ENCODE measurements around the gene HS3ST5.
"Not testable (repeated sequence)": the region's sequence is repeated elsewhere in the genome, so short reads cannot be mapped to it uniquely, and the experiment has no call there.

The HS3ST5 gene

GRCh38 chr6:114157848-114158247, 185.0 kb downstream of the HS3ST5 start:
- no peak for DNase-seq (ENCODE audit: low read depth in 2 of 2, low spot score in 1 of 2)

GRCh38 chr6:114155763-114156162, 187.1 kb downstream of the HS3ST5 start:
- DNase-seq (ENCODE audit: low read depth in 2 of 2, low spot score in 1 of 2), result no peak

- DNase-seq (ENCODE audit: low read depth in 2 of 2, low spot score in 1 of 2), result no peak
Observed at GRCh38 chr6:114154812-114155211, 188.0 kb downstream of the HS3ST5 start.

DNA sequence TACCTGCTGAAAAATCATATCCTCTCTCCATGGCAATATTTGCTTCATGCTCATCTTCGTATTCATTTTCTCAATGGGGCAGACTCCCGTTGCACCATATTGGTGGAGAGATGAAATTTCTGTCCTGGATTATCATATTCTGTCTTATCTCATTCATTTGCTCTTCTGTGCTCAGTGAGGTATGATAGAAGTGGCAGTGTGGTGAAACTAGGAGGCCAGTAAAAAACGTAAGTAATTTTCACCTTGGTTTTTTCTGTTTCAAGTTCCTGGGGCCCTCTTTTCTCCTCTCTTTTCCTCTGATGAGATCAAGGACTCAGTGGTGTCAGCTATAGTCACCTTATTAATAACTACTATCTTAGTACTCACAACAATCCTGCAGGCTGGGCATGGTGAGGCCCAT, 189.4 kb downstream of the HS3ST5 start:
- DNase-seq (ENCODE audit: low read depth in 2 of 2, low spot score in 1 of 2), result no peak

DNA sequence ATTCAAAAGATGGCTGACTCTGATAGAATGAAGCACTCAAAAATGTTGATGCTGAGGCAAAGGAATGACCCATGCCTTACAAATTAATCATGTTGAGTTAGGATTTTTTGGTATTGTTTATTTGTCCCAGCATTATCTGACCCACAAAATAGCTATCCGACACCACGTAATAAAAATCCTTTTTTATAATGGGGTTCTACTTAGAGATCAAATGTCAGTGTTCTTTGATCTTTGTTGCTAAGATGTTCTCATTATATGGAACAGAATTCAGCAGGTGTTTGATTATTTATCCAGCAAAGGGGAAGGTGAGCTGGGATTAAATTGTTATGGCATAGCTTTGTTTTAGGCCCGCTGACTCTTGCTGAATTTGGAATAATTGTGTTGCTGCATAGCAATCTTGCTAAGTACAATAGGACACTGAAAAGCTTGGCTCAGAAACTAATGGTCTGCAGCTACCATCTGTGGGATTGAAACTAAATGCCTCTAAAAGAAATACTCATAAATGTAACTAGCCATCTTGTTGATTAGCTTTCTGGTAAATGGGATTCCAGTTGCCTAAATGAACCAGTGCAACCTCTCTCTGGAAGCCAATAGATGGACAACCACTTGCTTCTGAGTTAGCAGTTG, 191.6 kb downstream of the HS3ST5 start:
- DNase-seq (ENCODE audit: low read depth in 2 of 2, low spot score in 1 of 2), result no peak

DNA sequence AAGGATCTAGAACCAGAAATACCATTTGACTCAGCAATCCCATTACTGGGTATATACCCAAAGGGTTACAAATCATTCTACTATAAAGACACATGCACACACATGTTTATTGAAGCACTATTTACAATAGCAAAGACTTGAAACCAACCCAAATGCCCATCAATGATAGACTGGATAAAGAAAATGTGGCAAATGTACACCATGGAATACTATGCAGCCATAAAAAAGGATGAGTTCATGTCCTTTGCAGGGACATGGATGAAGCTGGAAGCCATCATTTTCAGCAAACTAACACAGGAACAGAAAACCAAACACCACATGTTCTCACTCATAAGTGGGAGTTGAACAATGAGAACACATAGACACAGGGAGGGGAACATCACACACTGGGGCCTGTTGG, 193.6 kb downstream of the HS3ST5 start:
- not testable (repeated sequence) for DNase-seq (ENCODE audit: low read depth in 2 of 2, low spot score in 1 of 2)

- no peak for DNase-seq (ENCODE audit: low read depth in 2 of 2, low spot score in 1 of 2)
Observed at GRCh38 chr6:114144887-114145851, 197.7 kb downstream of the HS3ST5 start.

GRCh38 chr6:114142258-114142657, 200.6 kb downstream of the HS3ST5 start:
- DNase-seq (ENCODE audit: low read depth in 2 of 2, low spot score in 1 of 2), result no peak

- DNase-seq (ENCODE audit: low read depth in 2 of 2, low spot score in 1 of 2), result no peak
Observed at GRCh38 chr6:114140416-114140815, 202.4 kb downstream of the HS3ST5 start.

DNA sequence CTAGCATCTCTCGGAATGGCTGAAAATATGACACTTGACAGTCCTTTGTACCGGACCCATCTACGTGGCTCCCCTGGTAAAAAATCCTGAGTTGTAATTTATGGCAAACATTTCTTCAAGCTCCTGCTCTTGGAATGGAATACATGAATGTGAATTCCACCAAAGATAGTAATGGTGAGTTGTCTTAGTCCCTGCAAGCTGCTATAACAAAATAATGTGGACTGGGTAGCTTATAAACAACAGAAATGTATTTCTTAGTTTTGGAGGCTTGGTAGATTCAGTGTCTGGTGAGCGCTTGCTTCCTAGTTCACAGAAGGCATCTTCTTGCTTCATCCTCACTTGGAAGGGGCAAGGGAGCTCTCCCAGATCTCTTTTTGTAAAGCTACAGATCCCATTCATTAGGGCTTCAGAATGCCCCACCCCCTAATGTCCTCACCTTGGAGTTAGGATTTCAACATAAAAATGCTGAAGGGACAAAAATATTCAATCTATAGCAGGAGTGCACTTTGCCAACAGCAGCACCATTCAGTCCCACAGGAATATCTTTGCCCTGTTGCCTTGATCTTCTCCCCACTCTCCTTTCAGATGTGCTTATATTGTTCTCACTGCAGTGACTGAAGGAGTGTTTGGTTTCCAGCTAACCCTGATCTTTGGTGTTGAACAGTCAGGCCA, 204.1 kb downstream of the HS3ST5 start:
- no peak for DNase-seq (ENCODE audit: low read depth in 2 of 2, low spot score in 1 of 2)

- DNase-seq (ENCODE audit: low read depth in 2 of 2, low spot score in 1 of 2), result no peak
Observed at GRCh38 chr6:114135363-114135971, 207.4 kb downstream of the HS3ST5 start.

DNA sequence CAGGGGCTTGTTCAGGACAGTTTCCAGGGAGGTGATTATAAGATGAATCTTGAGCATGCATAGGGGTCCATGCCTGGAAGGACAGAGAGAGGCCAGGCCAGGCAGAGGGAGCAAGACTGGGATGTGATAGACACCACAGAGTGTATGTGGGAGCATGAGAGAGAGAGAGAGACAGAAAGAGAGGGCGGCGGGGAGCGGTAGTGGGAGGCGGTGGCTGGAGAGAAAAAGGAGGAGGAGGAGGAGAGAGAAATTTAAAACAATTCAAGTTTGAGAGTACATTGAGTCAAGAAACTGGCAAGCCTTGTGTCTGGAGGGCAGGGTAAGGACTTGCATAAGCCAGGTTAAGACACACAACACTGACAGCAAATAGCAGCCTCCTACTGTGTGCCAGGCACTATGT, 209.0 kb downstream of the HS3ST5 start:
- DNase-seq (ENCODE audit: low read depth in 2 of 2, low spot score in 1 of 2), result no peak

DNA sequence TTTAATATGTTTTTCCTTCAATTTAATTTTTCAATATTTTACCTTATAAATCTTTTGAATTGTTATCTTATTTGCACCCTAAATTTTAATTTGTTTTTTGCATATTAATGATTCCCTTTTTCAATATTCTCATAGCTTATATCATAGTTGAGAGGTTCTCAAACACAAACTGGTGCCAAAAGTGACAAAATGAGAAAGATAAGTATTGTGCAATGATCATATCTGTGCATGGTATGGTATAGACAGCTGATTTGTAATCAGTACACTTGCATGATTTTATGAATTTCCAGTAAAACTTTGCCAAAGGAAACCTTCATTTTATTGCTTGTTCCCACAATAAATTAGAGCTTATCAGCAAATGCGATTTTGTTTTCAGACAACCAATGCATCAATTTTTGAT, 210.9 kb downstream of the HS3ST5 start:
- no peak for DNase-seq (ENCODE audit: low read depth in 2 of 2, low spot score in 1 of 2)

DNA sequence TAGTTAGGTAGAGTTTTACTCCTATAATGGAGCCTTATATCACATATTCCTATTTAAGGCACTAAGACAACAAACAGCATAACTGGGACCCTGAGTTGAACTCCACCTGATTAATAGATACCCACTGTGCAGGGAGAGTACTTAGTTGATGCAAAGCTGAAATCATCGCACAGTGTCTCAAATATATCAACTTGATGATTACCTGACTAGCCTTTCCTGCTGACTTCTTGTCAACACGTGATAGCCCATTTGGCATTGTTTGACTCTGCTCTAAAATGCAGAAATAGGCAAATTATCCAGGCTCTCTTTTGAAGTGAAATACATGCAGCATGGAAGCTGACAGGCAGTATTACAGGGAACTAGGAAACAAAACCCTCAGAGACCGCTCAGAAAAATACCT, 217.2 kb downstream of the HS3ST5 start:
- no peak for DNase-seq (ENCODE audit: low read depth in 2 of 2, low spot score in 1 of 2)

DNA sequence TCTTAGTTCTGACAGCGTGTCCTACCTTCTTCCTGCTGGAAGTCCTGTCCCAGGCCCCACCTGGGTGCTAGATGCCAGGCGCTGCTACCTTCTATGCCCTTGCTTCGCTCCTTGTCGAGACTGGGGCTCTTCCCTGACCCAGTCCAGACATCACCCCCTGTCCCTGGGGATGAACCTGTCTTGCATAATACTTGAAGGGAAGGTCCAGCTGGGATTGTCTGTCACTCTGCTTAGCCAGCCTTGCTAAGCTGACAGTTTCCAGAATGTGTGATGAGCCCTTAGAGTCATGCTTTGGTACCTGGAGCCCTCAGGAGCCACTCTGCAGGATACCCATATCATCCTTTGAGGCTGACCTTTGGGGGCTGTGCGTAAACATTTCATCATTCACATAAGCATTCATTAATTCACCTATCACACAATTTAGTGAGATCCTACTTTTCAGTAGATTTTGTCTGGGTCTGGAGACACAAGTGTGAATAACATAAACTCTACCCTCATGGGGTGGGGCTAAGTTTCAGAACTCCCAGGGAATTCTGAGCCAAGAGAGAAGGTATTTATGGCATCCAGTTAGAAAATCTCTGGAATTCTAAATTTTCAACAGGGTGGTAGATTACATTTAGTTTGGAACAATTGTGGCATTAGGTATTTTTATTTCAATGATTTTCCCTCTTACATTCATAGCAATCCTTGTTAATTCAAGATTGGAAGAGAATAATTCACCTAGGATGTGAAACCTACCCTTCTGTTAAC, 220.7 kb downstream of the HS3ST5 start:
- DNase-seq (ENCODE audit: low read depth in 2 of 2, low spot score in 1 of 2), result no peak

DNA sequence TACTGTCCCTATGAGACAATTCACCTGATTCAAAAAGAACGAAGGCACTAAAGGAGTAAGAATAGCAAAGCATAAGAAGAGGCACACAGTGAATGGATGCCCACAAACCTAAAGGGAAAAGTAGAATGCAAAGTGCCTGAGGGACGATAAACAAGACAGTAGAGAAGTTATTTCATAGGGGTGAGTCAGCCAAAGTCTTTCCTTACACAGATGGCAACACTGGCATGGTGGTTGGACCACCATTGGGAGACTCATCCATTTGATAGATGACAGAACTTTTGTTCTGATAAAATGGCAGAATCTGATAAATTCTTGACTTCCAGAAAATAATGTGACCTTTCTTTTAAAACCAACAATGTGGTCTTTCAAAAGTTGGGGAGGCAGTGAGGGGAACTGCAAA, 223.8 kb downstream of the HS3ST5 start:
- DNase-seq (ENCODE audit: low read depth in 2 of 2, low spot score in 1 of 2), result no peak

- no peak for DNase-seq (ENCODE audit: low read depth in 2 of 2, low spot score in 1 of 2)
Observed at GRCh38 chr6:114115652-114116051, 227.2 kb downstream of the HS3ST5 start.

DNA sequence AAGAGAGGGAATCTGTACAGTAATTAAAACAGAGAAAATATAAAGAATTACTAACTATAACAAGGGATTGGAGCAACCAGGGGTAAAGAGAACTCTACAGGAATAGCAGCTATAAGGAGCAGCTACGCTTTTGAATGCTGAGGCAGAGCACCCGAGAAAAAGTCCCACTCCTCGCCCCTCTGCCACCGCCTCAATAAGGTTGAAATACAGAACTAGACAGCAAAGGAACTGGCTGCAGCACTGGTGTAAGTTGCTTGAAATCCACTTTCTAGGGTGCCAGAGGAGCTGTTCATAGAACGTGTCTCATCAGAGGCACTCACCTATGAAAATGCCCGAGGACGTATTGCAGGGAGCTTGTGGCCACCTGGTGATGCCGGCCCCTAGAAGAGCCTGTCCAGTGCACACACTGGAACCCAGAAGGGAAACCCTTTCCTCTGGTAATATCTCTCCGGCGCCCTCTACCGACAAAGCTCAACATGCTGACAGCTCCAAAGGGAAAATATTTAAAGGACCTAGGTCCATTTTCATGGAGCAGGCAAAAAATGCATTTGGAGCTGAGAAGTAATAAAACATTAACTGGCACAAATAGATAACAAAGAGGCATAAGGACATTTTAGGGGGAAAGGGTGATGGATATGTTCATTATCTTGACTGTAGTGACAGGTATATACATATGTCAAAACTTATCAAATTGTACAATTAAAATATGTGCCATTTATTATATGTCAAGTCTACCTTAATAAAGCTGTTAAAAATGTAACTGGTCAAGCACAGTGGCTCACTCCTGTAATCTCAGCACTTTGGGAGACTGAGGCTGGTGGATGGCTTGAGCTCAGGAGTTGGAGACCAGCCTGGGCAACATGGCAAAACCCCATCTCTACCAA, 234.5 kb downstream of the HS3ST5 start:
- DNase-seq (ENCODE audit: low read depth in 2 of 2, low spot score in 1 of 2), result no peak

- no peak for DNase-seq (ENCODE audit: low read depth in 2 of 2, low spot score in 1 of 2)
Observed at GRCh38 chr6:114106020-114106419, 236.8 kb downstream of the HS3ST5 start.

GRCh38 chr6:114101255-114101654, 241.6 kb downstream of the HS3ST5 start:
- DNase-seq (ENCODE audit: low read depth in 2 of 2, low spot score in 1 of 2), result no peak
